OCI-LY7 (cell line): Measurements from ENCODE around the gene RAB11FIP4.

ENCODE experiments used
- EZH2phosphoT487 ChIP-seq: fragments of 200-600 bp; sonication (generic); IDR thresholded peaks from 2 replicates; pipeline ENCODE4 v1.6.1; 2018; ENCODE audit warnings: low read depth, borderline replicate concordance, mild to moderate bottlenecking, mixed run types, antibody characterized with exemption, low read length, moderate library complexity, mixed read lengths
- TF ChIP-seq, protein P1 (sequence below): fragments of 200-600 bp; sonication (generic); conservative IDR thresholded peaks from 2 replicates; pipeline ENCODE4 v1.5.1; 2014; ENCODE audit warnings: mild to moderate bottlenecking, antibody characterized with exemption, low read length, moderate library complexity, mixed read lengths

DNA sequence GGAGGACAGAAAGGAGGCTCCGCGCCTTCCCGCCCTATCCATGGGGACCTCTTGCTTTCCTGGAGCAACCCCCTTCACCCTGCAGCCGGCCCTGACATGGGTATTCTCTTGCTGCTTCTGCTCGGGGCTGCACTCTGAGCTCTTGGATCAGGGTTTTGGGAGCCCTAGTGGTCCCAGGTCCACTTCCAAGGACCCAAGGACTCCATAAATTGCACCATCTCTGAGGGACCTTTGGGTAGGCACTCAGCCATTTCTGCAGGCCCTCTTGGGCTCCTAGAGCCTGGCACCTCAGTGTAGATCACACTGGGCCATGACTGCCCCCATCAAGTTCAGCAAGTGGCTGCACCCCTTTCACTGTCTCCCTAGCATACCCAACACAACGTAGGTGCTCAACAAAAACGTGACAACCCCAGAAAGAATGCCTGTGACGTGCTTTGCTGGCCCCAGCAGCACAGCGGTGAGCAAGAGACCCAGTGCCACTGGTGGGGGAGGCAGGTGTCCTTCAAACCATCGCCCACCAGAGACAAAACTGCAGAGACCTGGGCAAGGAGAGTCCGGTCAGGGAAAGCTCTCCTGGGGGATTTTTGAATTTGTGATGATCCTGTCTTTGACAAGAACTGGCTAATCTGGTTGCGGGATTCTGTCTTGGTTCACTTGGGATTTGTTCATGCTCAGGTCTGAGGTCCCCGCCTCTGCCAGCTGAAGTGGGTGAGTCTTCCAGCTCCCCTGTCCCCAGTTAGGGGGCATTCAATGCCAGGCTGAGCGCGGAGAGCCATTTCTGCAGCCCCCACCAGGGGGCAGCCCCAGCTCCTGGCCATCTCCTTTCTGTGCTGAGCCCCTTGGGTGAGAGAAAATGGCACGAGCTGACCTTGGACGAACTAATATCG is 2.5 kb upstream of the RAB11FIP4 start:
- TF ChIP-seq, protein P1, sequence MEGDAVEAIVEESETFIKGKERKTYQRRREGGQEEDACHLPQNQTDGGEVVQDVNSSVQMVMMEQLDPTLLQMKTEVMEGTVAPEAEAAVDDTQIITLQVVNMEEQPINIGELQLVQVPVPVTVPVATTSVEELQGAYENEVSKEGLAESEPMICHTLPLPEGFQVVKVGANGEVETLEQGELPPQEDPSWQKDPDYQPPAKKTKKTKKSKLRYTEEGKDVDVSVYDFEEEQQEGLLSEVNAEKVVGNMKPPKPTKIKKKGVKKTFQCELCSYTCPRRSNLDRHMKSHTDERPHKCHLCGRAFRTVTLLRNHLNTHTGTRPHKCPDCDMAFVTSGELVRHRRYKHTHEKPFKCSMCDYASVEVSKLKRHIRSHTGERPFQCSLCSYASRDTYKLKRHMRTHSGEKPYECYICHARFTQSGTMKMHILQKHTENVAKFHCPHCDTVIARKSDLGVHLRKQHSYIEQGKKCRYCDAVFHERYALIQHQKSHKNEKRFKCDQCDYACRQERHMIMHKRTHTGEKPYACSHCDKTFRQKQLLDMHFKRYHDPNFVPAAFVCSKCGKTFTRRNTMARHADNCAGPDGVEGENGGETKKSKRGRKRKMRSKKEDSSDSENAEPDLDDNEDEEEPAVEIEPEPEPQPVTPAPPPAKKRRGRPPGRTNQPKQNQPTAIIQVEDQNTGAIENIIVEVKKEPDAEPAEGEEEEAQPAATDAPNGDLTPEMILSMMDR, result peak; percentile 85
- TF ChIP-seq EZH2phosphoT487, result no peak
